ENCODE measurements around the gene C11orf54.

The C11orf54 gene

GRCh38 chr11:93741094-93741881, at the start of gene C11orf54, which contains the start of gene TAF1D:
Gene C11orf54, plus strand, starts transcription at chr11:93741672. Its CDS starts 5,722 bp downstream, at chr11:93747394.
Gene TAF1D, minus strand, starts transcription at chr11:93741495. Its CDS starts 2,191 bp downstream, at chr11:93739304.
- H3K4me3 ChIP-seq (ENCODE audit: low read depth, low read length): peak within 1 kb of the TSS; percentile 93
- TF ChIP-seq, protein P1, sequence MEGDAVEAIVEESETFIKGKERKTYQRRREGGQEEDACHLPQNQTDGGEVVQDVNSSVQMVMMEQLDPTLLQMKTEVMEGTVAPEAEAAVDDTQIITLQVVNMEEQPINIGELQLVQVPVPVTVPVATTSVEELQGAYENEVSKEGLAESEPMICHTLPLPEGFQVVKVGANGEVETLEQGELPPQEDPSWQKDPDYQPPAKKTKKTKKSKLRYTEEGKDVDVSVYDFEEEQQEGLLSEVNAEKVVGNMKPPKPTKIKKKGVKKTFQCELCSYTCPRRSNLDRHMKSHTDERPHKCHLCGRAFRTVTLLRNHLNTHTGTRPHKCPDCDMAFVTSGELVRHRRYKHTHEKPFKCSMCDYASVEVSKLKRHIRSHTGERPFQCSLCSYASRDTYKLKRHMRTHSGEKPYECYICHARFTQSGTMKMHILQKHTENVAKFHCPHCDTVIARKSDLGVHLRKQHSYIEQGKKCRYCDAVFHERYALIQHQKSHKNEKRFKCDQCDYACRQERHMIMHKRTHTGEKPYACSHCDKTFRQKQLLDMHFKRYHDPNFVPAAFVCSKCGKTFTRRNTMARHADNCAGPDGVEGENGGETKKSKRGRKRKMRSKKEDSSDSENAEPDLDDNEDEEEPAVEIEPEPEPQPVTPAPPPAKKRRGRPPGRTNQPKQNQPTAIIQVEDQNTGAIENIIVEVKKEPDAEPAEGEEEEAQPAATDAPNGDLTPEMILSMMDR (IDR thresholded peaks at IDR 0.05; ENCODE audit: low read depth, low read length): no peak

DNA sequence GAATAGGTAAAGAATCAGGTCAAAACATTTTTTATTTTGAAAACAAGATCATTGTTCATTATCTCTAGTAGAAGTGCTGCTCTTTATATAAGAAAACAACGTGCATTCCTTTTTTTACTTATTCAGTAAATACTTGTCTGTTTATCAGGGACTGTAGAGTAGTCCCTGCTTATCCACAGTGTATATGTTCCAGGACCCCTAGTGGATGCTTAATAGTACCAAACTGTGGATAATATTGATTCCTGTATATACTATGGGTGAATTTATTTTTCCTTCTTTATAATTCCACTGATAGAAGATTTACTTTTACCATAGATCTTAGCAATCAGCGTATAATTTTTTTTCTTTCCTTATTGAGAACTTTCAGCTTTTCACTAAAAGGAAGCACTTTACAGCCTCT, 47.4 kb upstream of the C11orf54 start:
- TF ChIP-seq, protein P1 (IDR thresholded peaks at IDR 0.05; ENCODE audit: low read depth, low read length): no peak
- H3K4me3 ChIP-seq (ENCODE audit: low read depth, low read length): no peak overlapping the region

GRCh38 chr11:93694557-93694956, 46.9 kb upstream of the C11orf54 start:
- TF ChIP-seq, protein P1 (IDR thresholded peaks at IDR 0.05; ENCODE audit: low read depth, low read length): no peak
- no peak overlapping the region for H3K4me3 ChIP-seq (ENCODE audit: low read depth, low read length)

- H3K4me3 ChIP-seq (ENCODE audit: low read depth, low read length): no peak overlapping the region
- TF ChIP-seq, protein P1 (IDR thresholded peaks at IDR 0.05; ENCODE audit: low read depth, low read length): no peak
These were observed 43.9 kb upstream of the C11orf54 start for GRCh38 chr11:93697611-93698010.

DNA sequence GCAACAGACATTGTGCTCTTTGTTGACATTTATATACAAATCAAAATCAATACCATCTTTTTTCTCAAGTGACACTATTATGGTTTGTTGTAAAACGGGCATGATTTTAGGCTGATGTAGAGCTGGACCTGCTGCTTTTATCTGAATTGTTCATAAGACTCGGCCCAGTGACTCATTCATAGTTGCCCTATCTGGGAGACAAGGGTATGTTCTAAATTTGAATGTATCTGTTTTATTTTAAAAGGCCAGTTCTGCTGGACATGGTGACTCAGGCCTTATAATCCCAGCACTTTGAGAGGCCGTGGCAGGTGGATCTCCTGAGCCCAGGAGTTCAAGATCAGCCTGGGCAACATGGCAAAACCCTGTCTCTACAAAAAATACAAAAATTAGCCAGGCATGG, 40.6 kb upstream of the C11orf54 start:
- no peak overlapping the region for H3K4me3 ChIP-seq (ENCODE audit: low read depth, low read length)
- TF ChIP-seq, protein P1 (IDR thresholded peaks at IDR 0.05; ENCODE audit: low read depth, low read length): no peak

DNA sequence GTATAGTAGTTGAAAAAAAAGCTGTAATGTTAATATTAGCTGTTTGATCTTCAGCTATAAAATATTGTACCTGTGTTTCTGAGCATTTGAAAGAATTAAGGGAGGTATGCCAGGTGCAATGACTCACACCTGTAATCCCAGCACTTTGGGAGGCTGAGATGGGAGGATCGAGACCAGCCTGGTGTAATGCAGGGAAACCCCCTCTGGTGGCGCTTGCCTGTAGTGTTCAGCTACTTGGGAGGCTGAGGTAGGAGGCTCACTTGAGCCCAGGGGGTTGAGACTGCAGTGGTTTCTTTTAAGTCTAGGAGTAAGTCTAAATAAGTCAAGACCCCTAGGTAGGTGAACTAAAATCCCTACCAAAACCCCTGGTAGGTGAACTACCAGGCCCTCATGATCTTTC, 37.2 kb upstream of the C11orf54 start:
- no peak overlapping the region for H3K4me3 ChIP-seq (ENCODE audit: low read depth, low read length)
- TF ChIP-seq, protein P1 (IDR thresholded peaks at IDR 0.05; ENCODE audit: low read depth, low read length): no peak

DNA sequence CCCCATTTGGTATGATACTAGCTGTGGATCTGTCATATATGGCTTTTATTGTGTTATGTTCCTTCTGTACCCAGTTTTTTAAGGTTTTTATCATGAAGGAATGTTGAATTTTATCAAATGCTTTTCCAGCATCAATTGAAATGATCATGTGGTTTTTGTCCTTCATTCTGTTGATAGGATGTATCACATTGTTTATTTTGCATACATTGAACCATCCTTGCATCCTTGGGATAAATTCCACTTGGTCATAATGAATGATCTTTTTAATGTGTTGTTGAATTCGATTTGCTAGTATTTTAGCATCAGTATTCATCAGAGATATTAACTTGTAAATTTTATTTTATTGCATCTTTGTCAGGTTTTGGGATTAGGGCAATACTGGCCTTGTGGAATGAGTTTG, 31.2 kb upstream of the C11orf54 start:
- TF ChIP-seq, protein P1 (IDR thresholded peaks at IDR 0.05; ENCODE audit: low read depth, low read length): no peak
- no peak overlapping the region for H3K4me3 ChIP-seq (ENCODE audit: low read depth, low read length)

Measured in WI38 (cell line).